ENCODE results near the gene HIBADH.
"Not testable (repeated sequence)": the region's sequence is repeated elsewhere in the genome, so short reads cannot be mapped to it uniquely, and the experiment has no call there.

Gene HIBADH

DNA sequence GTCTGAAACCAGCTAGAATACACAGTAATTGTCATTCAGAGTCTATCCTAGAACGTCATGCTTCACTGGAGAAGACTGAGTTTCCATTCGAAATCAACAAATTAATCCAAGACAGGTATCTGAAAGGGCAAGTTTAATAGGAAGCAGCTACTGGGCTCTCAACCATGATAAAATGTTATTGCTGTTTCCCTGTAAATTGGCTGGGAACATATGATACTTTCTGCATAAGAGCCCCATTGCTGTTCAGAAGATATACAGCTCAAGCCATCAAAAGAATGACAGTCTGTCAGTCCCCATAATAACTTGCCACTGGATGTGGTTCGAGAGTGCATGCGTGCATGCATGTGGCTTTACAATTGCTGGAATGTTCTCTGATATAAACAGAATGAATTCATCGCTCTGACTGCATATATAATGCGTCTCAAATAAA lies 129.0 kb downstream of the HIBADH start:
- DNase-seq = peak; percentile 28

DNA sequence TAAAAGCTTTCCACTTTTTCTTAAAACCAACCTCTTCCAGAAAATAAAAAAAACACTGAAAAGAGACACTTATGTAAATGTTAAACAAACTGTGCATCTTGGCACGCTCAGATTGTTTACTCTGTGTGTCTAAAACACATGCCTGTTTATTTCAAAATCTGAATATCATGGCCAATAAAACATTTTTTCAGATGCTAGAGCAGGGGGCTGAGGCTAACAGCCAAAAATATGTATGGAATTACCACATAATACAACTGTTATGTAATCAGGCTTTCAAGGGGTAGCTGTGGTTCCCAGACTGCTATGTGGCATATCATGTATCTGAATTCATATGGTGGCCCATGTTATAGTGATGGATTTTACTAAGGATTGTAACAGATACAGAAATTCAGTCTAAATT lies 130.4 kb downstream of the HIBADH start:
- DNase-seq = no peak

DNA sequence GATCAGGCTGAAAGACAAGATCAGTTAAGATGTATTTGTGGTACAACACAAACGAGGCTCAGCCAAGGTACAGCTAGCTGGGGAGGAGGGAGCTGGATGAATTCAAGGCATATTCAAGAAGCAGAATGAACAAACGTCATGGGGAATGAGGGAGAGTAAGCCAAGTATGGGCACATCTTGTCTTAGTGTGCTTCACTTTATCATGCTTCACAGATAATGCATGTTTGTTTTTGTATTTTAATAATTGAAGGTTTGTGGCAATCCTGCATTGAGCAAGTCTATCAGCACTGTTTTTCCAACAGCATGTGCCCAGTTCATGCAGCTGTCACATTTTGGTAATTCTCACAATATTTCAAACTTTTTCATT lies 135.4 kb downstream of the HIBADH start:
- DNase-seq = peak; percentile 43

DNA sequence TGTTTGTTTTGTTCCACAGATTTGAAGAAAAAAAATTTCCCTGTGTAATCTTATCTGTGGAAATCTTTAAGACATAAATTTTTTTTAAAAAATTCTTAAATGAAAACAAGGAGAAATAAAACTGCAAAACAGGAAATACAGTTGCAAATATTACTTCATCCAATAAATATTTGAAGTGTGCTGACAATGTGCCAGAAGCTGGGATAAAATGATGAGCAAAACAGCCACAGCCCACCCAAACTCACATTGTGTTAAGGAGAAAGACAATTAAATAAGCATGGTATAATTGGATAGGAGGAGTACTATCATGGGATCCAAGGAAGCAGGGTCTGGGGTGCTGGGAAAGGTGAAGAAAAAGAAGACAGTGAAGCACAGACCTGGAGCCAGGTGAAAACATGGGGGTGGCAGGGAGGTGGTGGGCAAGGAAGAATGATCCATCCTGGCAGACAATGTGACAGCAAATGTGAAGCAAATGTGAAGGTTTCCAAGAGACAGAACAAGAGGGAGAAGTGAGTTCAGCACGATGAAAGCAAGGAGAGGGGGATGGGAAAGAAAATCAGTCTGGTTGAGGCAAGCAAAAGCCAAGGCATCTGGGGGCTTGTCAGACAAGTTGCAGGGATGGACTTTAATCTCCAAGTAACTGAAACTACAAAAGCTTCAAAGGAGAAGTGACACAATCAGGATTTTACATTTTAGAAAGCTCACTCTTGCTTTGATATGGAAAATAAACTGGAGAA lies 135.9 kb downstream of the HIBADH start:
- no peak for DNase-seq

DNA sequence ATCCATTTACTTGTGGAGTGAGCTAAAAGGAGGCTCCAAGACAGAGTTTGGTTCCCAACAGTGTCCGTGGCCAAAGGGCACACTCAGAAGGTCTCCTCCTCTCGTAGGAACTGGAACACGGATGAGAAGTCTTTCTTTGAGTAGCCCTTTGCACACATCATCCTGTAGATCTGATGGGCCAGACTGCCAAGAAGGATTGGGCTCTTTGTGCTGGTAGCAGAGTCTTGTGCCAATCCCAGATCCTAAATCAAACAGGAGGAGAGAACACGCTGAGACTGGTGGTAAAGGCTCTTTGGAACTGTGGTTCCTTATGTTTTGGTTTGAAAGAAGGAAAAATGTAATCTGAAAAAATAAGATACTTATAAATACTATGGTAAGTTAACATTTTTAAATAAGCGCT lies 136.6 kb downstream of the HIBADH start:
- DNase-seq = no peak

DNA sequence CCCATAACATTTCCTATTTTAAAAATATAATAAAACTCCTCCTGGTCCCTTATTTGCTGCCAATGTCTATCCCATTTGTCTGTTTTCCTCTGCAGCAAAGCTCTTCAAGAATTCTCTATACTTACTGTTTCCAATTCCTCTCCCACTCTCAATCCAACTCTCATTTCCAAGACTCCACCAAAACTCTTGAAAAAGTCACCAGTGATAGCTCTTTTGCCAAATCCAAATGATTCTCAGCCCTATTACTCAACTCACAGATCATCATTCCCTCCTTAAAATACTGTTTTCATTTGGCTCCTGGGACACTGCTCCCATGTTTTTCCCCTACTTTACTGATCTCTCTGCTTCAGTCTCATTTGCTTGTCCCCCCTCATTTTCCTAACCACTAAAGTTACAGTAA lies 139.4 kb downstream of the HIBADH start:
- DNase-seq = no peak

DNA sequence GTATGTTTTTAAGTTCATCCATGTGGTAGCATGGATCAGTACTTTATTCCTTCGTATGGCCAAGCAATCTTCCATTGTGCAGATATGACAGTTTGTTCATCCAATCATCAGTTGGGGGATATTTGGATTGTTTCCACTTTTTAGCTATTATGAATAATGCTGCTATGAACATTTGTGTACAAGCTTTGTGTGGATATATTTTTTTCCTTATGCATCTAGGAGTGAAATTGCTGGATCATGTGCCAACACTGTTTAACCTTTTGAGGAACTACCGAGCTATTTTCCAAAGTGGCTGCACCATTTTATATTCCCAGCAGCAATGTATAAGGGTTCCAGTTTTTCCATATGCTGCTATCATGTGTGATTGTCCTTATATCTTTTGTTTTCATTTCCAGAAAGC lies 140.1 kb downstream of the HIBADH start:
- DNase-seq = no peak

DNA sequence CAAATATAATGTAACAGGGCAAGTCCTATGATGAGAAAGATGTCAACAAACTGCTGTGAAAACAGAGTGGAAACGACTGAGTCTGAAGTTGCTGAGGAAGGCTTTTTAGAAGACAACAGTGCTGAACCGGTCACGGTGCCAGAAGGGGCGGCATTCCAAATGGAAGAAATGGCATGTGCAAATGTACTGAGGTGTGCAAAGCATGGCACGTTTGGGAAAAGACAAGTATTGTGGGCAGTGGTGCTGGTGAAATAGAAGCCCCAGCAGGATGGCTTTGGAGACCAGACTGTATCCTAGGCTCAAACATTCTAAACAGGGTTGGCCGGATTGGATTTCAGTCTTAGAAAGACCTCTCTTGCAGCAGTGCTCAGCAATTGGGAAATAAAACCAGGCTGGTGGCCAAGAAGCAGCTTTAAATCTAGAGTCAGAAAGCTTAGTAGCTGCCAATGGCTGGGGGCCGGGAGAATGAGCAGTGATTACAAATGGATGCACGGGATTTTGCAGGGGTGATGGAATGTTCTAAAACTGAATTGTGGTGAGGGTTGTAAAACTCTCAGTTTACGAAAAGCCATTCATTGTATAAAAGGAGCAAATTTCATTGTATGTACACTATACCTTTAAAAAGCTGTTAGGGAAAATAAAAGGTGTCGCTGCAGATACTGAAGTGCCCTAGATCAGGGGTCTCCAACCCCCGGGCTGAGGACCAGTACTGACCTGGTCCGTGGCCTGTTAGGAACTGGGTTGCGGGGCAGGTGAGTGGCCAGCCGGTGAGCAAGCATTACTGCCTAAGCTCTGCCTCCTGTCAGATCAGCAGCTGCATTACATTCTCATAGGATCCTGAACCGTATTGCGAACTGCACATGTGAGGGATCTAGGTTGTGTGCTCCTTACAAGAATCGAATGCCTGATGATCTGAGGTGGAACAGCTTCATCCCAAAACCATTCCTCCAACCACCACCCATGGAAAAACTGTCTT lies 141.6 kb downstream of the HIBADH start:
- no peak for DNase-seq

DNA sequence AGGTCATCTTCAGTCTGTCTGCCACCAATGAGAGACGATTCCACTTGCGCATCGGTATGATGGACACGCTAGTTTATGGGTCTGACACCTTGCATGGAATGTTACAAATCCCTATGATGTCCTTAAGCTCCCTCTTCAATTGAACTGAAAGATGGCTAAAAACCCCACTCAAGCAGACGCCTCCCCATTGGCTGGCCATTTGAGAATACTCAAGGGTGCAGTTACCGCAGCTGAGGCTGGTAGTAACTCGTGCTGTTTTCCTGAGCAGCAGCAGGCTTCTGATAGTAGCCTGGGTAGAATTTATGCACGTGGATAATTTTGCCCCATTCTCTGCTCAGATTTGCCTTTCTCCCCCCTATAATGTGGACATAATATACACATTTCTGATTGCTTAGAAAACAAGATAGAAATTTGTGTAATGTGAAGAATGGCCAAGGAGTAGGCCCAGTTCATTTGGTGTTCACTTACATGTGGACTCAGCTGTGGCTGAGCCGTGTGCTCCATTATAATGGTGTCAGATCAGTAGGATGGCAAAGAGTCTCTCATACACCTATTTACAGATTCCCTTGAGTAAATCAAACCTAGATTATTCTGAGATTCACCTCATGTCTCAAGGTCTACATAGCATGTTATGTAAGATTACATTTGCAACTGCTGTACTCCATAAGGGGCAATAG lies 142.8 kb downstream of the HIBADH start:
- peak; percentile 64 for DNase-seq

DNA sequence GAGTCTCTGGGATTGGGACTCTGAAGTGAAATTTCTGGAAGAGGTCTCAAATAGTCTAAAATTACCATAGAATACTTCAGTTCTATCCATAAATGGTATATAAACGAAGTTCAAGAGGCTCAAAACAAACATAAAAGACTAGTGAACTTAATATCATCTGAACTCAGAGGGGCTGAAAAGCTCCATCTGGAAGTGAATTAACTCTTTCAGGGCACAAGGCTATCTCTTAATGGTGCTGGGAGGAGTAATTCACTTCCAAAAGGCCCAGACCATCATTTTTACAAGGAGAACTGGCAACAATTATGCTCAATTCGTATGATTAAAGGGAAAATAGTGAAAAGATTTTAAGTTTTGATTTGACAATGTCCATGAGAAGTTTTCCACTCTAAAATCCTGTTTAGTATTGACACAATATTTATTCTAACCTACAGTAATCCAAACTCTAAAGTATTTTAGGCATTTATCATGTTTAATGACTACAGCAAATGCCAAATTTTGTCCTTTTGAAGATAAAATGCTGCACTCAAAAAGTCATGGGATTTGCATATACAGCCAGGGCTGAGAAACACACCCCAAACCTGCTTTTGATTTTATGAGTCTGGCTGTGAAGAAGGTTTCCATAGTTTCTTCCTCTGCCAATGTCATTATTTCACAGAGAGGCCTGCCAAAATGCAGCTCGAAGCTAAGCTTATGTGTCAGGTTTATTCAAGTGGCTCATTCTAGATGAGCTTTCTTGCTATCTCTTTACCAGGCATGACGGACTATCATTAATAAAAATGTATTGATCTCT lies 143.9 kb downstream of the HIBADH start:
- no peak for DNase-seq

DNA sequence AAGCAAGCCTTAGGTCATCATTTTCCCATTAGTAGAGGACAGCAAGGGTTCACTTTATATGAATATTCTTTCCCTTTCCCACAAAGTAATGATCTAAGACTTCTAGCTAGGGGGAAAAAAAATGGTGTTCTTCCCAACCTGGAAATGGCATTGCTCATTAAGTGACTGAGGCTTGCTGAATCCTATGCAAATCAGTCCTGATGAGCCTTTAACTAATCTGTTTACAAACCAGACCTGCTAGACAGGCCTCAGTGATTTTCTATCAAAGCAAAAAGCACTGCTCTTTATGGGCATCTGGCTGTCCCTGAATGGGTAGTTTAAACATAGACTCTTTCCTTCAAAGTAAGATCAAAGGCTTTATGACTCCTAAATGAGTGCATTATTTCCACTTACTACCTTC lies 146.3 kb downstream of the HIBADH start:
- DNase-seq = peak; percentile 96

DNA sequence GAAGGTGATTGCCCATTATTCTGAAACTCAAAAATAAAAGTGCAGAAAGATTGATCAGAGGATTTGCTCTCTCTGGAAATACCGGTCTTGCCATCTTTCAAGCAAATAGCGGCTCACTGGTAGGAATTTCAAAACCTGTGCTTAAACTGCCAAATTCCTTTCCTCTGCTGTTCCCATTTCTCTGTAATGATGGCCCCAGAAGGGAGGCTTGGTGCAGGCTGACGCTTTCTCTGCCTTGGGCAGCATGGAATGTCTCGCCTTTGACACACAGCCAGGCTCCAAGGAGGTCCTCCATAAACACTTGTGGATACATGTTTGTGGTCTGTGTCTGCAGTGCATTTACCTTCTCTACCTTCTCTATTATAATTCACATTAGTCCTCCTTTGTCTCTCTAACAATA lies 146.8 kb downstream of the HIBADH start:
- peak; percentile 60 for DNase-seq

DNA sequence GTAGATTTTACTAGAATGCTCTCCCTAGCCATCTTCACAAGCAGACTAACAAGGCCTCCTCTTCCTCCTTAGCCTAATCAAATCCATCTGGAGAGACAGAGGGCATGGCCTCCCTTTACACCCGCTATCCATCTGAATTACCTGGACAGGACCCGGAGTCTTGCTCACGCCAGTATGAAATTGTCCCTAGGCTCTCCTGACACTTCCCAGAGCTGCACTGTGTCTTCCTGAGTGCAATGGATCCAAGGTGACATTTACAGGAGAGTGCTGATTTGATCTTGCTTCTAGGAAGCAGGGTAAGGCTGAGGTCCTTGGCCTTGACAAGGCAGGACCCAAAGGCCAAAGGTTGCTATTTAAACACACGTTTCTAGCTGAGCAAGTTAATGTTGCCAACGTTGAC lies 147.8 kb downstream of the HIBADH start:
- no peak for DNase-seq

DNA sequence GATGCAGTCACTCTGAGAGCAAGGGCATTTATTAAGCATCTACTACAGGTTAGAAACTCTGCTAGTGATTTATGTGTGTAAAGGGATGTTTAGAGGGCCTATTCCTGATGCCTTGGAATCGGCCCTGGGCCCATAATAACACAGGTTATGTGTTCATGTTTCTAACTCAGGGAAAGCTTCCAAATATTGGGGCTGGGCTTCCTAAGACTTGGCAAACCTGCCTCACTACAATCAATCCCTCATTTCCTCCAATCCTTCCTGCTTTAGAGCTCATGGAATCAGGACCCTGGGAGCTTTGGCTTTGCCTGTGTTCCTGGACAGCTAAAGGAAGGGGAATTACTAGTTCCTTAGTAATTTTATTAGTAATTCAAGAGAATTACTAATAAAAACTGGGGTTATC lies 148.8 kb downstream of the HIBADH start:
- DNase-seq = no peak

DNA sequence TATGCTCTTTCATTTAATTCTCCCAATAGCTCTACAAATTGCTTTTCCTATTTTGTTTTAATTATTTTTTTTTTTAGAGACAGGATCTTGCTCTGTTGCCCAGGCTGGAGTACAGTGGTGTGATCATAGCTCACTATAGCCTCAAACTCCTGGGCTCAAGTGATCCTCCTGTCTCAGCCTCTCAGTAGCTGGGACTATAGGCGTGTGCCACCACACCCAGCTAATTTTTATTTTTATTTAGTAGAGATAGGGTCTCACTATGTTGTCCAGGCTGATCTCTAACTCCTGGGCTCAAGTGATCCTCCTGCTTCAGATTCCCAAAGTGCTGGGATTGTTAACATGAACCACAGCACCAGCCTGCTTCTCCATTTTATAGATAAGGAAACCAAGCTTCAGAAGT lies 151.3 kb downstream of the HIBADH start:
- not testable (repeated sequence) for DNase-seq

DNA sequence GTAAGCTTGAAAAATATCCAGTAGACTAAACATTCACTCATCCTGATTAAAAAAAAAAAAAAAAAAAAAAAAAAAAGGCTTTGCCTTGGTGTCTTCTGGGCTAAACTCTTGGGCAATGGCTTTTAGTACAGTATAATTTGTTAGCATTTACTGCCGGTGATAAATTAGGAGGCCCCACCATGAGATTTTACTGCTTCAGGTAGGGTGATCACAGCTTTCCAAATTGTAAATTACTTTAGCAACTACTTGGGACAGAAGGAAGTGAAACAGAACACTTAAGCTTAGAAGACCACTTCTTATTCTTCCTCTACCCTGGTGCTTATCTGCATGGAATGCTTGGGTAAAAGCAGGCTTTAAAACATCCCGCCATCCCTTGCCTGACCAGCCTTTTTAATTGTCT lies 152.1 kb downstream of the HIBADH start:
- DNase-seq = peak; percentile 29

DNA sequence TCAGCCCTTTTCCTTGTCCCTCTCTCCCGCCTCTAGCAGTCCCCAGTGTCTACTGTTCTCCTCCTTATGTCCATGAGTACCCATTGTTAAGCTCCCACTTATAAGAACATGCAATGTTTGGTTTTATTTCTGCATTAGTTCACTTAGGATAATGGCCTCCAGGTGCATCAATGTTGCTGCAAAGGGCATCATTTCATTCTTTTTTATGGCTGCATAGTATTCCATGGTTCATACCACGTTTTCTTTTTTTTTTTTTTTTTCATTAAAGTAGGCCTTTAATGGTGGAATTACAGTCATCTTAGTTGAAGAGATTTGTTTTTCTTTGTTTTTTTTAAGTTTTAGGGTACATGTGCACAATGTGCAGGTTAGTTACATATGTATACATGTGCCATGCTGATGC lies 160.8 kb downstream of the HIBADH start:
- not testable (repeated sequence) for DNase-seq

DNA sequence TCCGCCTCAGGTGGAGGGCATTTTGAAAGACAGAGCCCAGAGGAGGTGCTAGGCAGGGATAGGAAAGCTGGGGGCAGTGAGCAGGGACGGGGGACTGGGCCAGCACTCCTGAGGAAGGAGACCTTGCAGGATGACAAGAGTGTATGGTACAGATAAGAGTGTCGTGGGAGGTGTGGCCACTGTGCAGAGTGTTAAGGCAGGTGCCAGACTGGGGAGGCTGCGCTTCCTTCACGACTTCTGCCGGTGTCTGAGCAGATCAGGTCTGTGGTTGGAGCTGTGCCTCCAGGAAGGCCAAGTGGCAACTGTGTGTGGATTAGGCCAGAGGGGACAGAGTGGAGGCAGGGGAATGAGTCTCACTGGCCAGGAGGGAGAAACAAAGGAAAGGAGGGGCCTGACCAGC lies 161.7 kb downstream of the HIBADH start:
- no peak for DNase-seq

DNA sequence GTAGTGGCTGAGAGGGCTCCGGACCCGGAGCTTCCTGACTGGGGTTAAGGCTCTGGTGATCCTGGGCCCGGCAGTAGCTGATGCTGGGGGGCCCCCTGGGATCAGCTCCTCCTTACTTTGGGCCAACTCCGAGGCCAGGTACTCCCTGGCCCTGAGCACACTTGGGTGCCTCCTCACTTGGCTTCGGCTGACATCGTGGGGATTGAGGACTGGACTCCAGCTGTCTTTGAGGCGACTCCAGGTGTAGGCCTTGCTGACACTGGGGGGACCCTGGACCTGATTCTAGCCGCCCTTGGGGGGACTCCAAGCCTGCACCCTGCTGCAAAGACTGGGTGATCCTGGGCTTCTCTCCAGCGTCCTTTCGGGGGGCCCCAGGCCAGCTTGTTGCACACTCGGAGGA lies 170.5 kb downstream of the HIBADH start:
- DNase-seq = no peak

DNA sequence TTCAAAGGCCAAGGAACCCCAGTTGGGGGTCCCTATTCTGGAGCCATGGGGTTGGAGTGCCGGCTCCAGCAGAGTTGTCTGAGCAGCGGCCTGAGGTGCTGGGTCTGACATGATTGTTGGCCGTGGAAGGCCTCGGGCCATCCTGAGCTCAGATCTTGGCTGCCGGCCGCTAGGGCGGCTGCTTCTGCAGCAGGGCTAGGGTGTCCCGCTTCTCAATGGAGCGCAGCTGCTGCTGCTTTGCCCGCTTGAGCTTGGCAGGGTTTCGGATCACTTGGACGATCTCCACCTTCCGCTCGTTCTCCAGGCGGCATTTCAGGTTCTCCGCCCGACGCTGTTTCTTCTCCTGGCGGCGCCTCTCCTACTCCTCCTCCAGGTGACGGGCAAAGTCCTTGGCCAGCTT lies 171.1 kb downstream of the HIBADH start:
- DNase-seq = no peak

DNA sequence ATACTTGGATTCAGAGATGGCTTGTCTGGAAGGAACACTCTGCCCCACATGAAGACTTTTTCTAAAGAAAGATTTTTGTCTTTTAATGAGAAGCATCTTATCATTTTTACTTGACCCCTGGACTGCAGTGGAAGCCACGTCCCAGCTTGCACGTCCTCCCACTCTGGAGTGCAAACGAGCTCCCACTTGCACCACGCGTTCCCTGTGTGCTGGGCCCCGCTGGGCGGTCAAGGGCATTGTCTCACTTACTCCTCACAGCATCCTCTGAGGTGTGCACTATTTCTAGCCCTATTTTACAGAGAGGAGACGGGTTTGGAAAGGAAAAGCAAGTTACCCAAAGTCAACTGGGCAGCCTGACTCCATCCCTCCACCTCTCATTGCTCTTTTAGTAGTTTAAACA lies 175.2 kb downstream of the HIBADH start:
- DNase-seq = no peak

DNA sequence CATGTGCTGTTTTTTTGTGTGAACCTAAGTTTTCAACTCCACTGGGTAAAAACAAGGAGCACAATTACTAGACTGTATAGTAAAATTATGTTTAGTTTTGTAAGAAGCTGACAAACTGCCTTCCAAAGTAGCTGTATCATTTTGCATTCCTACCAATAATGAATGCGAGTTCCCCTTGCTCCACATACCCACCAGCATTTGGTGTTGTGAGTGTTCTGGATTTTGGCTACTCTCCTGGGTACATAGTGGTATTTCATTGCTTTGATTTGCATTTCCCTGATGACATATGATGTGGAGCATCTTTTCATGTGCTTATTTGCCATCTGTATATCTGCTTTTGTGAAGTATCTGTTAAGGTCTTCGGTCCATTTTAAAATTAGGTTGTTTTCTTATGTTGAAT lies 178.2 kb downstream of the HIBADH start:
- no peak for DNase-seq

DNA sequence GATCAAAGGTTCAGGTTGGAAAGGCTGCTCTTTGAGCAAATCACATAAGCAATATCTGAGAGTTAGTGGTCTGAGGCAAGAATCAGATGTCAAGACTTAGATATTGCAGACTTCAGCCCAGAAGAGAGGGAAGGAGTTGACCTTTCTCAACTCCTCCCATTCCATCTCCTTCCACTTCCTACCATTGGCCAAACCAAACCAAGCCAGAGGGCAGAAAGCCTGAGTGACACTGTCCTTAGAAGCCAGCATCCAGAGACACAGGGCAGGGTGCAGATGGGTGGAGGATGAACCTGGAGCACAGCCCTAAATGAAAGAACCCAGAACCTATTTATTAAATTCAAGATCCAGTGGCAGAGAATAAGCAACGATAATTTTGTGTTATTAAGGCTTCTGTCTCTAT lies 180.5 kb downstream of the HIBADH start:
- DNase-seq = no peak
